ENCODE results near the gene TGFBR3L.

Gene TGFBR3L

DNA sequence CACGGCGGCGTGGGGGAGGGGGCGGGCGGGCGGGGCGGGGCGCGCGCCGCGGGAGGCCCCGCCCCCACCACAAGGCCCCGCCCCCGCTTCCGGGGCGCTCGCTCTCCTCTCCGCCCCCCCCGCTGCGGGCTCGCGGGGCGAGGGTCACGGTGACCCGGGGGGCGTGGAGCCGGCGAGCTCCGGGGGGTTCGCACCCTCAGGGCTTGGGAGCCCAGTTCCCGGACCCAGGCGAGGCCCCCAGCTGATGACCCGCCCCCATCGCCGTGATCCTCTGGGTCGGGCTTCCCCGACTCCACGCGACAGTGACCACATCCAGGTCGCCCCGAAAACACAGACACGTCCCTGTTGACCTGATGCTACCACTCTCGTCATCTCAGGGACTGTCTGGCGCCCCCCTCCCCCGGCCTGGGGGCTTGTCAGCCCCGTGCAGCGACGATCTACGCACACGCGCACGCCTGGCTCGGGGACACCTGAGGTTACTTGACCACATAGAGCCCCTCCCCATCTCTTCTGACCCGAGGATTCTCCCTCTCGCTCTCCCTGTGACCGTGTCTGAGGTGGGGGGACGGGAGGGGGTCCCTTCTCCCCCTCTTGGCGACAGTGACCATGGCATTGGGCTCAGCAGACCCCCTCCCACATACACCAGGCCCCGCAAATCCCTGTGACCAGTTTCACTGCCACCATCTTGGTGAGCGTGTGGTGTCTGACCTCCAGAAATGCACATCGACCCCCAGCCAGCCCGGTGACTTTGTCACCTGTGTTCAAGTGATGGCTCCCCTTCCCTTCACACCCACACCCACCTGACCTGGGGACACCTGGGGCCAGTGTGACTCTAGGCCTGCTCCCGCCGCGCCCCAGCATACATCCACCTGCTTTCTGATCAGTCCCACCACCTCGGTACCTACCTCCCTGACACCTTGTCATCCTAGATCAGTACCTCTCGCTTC, 10.3 kb upstream of the TGFBR3L start (continued):
- TF ChIP-seq ZNF174 (tag by site-specific recombination; IDR thresholded peaks at IDR 0.05): no peak
- no peak for TF ChIP-seq ZNF701 (tag by site-specific recombination; IDR thresholded peaks at IDR 0.05)
- TF ChIP-seq WT1 (tag by site-specific recombination; IDR thresholded peaks at IDR 0.05): no peak
- peak; percentile 54 for TF ChIP-seq ZNF335 (tag by site-specific recombination; conservative IDR thresholded peaks at IDR 0.05)
- TF ChIP-seq ZNF530 (tag by site-specific recombination; IDR thresholded peaks at IDR 0.05; ENCODE audit: low read depth): no peak
- TF ChIP-seq ZNF423 (tag by site-specific recombination; IDR thresholded peaks at IDR 0.05): peak; percentile 88
- 0 out of 2 replicates have a peak, but pooled peaks have one; percentile 27 for TF ChIP-seq ZBTB17 (tag by site-specific recombination; IDR thresholded peaks at IDR 0.05)
- TF ChIP-seq ZNF785 (tag by site-specific recombination; IDR thresholded peaks at IDR 0.05): no peak
- TF ChIP-seq ZNF555 (tag by site-specific recombination; conservative IDR thresholded peaks at IDR 0.05): no peak
- TF ChIP-seq, protein P1, sequence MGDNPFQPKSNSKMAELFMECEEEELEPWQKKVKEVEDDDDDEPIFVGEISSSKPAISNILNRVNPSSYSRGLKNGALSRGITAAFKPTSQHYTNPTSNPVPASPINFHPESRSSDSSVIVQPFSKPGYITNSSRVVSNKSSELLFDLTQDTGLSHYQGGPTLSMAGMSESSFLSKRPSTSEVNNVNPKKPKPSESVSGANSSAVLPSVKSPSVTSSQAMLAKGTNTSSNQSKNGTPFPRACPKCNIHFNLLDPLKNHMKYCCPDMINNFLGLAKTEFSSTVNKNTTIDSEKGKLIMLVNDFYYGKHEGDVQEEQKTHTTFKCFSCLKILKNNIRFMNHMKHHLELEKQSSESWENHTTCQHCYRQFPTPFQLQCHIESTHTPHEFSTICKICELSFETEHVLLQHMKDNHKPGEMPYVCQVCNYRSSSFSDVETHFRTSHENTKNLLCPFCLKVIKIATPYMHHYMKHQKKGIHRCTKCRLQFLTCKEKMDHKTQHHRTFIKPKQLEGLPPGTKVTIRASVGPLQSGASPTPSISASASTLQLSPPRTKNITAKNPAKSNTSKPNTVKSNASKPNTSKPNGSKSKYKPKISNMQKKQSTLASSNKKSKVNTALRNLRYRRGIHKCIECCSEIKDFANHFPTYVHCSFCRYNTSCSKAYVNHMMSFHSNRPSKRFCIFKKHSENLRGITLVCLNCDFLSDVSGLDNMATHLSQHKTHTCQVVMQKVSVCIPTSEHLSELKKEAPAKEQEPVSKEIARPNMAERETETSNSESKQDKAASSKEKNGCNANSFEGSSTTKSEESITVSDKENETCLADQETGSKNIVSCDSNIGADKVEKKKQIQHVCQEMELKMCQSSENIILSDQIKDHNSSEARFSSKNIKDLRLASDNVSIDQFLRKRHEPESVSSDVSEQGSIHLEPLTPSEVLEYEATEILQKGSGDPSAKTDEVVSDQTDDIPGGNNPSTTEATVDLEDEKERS (tag by site-specific recombination; IDR thresholded peaks at IDR 0.05): no peak
- TF ChIP-seq ZNF146 (tag by site-specific recombination; IDR thresholded peaks at IDR 0.05): no peak
- TF ChIP-seq ZSCAN23 (tag by site-specific recombination; IDR thresholded peaks at IDR 0.05): no peak
- TF ChIP-seq ZNF664 (tag by site-specific recombination; IDR thresholded peaks at IDR 0.05): no peak
- TF ChIP-seq ZNF571 (tag by site-specific recombination; IDR thresholded peaks at IDR 0.05): no peak
- TF ChIP-seq ZNF777 (tag by site-specific recombination; IDR thresholded peaks at IDR 0.05; ENCODE audit: borderline replicate concordance): no peak
- TF ChIP-seq, protein P2, sequence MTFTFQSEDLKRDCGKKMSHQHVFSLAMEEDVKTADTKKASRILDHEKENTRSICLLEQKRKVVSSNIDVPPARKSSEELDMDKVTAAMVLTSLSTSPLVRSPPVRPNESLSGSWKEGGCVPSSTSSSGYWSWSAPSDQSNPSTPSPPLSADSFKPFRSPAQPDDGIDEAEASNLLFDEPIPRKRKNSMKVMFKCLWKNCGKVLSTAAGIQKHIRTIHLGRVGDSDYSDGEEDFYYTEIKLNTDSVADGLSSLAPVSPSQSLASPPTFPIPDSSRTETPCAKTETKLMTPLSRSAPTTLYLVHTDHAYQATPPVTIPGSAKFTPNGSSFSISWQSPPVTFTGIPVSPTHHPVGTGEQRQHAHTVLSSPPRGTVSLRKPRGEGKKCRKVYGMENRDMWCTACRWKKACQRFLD (tag by site-specific recombination; IDR thresholded peaks at IDR 0.05): no peak
- no peak for TF ChIP-seq ZNF670 (tag by site-specific recombination; IDR thresholded peaks at IDR 0.05; ENCODE audit: low read depth)
- no peak for TF ChIP-seq ZNF354C (tag by site-specific recombination; IDR thresholded peaks at IDR 0.05; ENCODE audit: borderline replicate concordance, low read depth)
- no peak for TF ChIP-seq ZNF202 (tag by site-specific recombination; IDR thresholded peaks at IDR 0.05; ENCODE audit: borderline replicate concordance)
- no peak for TF ChIP-seq ZNF521 (tag by site-specific recombination; IDR thresholded peaks at IDR 0.05)
- TF ChIP-seq GLIS1 (tag by site-specific recombination; IDR thresholded peaks at IDR 0.05): peak; percentile 95
- TF ChIP-seq KLF16 (tag by site-specific recombination; IDR thresholded peaks at IDR 0.05): peak; percentile 35; the same call in 1 of the 2 replicates
- no peak for TF ChIP-seq OSR2 (tag by site-specific recombination; IDR thresholded peaks at IDR 0.05)
- TF ChIP-seq GLIS2 (tag by site-specific recombination; IDR thresholded peaks at IDR 0.05): peak; percentile 85; the same call in 1 of the 2 replicates
- no peak for TF ChIP-seq ZNF529 (tag by site-specific recombination; IDR thresholded peaks at IDR 0.05; ENCODE audit: insufficient replicate concordance)
- no peak for TF ChIP-seq ZNF114 (tag by site-specific recombination; IDR thresholded peaks at IDR 0.05)
- TF ChIP-seq TRIM28 (IDR thresholded peaks at IDR 0.05; ENCODE audit: borderline replicate concordance, low read length): no peak
- TF ChIP-seq, protein P3, sequence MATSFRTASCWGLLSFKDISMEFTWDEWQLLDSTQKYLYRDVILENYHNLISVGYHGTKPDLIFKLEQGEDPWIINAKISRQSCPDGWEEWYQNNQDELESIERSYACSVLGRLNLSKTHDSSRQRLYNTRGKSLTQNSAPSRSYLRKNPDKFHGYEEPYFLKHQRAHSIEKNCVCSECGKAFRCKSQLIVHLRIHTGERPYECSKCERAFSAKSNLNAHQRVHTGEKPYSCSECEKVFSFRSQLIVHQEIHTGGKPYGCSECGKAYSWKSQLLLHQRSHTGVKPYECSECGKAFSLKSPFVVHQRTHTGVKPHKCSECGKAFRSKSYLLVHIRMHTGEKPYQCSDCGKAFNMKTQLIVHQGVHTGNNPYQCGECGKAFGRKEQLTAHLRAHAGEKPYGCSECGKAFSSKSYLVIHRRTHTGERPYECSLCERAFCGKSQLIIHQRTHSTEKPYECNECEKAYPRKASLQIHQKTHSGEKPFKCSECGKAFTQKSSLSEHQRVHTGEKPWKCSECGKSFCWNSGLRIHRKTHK (tag by site-specific recombination; IDR thresholded peaks at IDR 0.05): no peak
- TF ChIP-seq, protein P4, sequence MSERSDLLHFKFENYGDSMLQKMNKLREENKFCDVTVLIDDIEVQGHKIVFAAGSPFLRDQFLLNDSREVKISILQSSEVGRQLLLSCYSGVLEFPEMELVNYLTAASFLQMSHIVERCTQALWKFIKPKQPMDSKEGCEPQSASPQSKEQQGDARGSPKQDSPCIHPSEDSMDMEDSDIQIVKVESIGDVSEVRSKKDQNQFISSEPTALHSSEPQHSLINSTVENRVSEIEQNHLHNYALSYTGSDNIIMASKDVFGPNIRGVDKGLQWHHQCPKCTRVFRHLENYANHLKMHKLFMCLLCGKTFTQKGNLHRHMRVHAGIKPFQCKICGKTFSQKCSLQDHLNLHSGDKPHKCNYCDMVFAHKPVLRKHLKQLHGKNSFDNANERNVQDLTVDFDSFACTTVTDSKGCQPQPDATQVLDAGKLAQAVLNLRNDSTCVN (tag by site-specific recombination; optimal IDR thresholded peaks at IDR 0.05): peak; percentile 32
- TF ChIP-seq ZNF302 (tag by site-specific recombination; IDR thresholded peaks at IDR 0.05; ENCODE audit: low read depth): no peak
- TF ChIP-seq IKZF3 (tag by site-specific recombination; IDR thresholded peaks at IDR 0.05): no peak
- TF ChIP-seq SCRT2 (tag by site-specific recombination; IDR thresholded peaks at IDR 0.05): no peak
- TF ChIP-seq ZBTB48 (tag by site-specific recombination; IDR thresholded peaks at IDR 0.05): no peak
